Astrocyte of the spinal cord (primary cell): ENCODE results near the gene SOS1.
A peak's percentile ranks its signal among the peaks of the same experiment; 100 is the strongest.

Experiments used
- DNase-seq: peaks from one replicate; pipeline ENCODE4 v3.0.0; 2011; ENCODE audit warnings: low read depth, low spot score
- H3K4me3 ChIP-seq: 2 replicates; pipeline ENCODE4 v1.5.1; 2011; ENCODE audit warnings: low read depth, mild to moderate bottlenecking, low read length, moderate library complexity
- CTCF ChIP-seq: IDR thresholded peaks from 2 replicates; pipeline ENCODE4 v1.5.1; 2012; ENCODE audit warnings: low read depth, mild to moderate bottlenecking, low read length, inconsistent platforms
- in situ Hi-C: cut with HindIII; loops from 2 replicates; pipeline ENCODE4 v1.10.0; 2017; ENCODE audit warnings: low sequenced_read_pairs

Gene SOS1

GRCh38 chr2:39108377-39108776 lies 12.5 kb downstream of the SOS1 start:
- in situ Hi-C loops, result no loop called here
- H3K4me3 ChIP-seq, result no peak overlapping the region
- TF ChIP-seq CTCF, result no peak
- DNase-seq, result no peak

- in situ Hi-C loops, result no loop called here
- no peak for DNase-seq
- H3K4me3 ChIP-seq, result no peak overlapping the region
- TF ChIP-seq CTCF, result no peak
Observed at GRCh38 chr2:39107724-39108273, 13.1 kb downstream of the SOS1 start.

- no peak for DNase-seq
- in situ Hi-C loops, result no loop called here
- H3K4me3 ChIP-seq, result no peak overlapping the region
- TF ChIP-seq CTCF, result no peak
Observed at GRCh38 chr2:39107156-39107555, 13.7 kb downstream of the SOS1 start.

GRCh38 chr2:39099870-39100728 lies 20.8 kb downstream of the SOS1 start:
- TF ChIP-seq CTCF, result no peak
- no peak overlapping the region for H3K4me3 ChIP-seq
- peak; percentile 17 for DNase-seq
- in situ Hi-C loops, result no loop called here

GRCh38 chr2:39099310-39099869 lies 21.5 kb downstream of the SOS1 start:
- no peak overlapping the region for H3K4me3 ChIP-seq
- in situ Hi-C loops, result no loop called here
- DNase-seq, result no peak
- no peak for TF ChIP-seq CTCF

GRCh38 chr2:39095624-39096023 lies 25.2 kb downstream of the SOS1 start:
- no peak overlapping the region for H3K4me3 ChIP-seq
- DNase-seq, result no peak
- in situ Hi-C loops, result no loop called here
- no peak for TF ChIP-seq CTCF
